IMR-90 (cell line): ENCODE measurements around the gene IGF2R.

ENCODE experiments used
- CTCF ChIP-seq: conservative IDR thresholded peaks from 2 replicates; pipeline ENCODE4 v1.5.1; 2012; ENCODE audit warnings: mild to moderate bottlenecking, low read depth, low read length, improper control_type of control experiment
- POLR2A ChIP-seq: IDR thresholded peaks from 2 replicates; pipeline ENCODE4 v1.6.1; 2012; ENCODE audit warnings: mild to moderate bottlenecking, low read depth, low read length
- RAD21 ChIP-seq: IDR thresholded peaks from 2 replicates; pipeline ENCODE4 v1.6.1; 2012; ENCODE audit warnings: low read length, improper control_type of control experiment

- TF ChIP-seq POLR2A (no peak), CTCF (no peak), RAD21 (no peak)
These were observed 71.8 kb downstream of the IGF2R start for GRCh38 chr6:160040527-160041264.
